Brain microvascular endothelial cell (primary cell): ENCODE data around the gene CCNG1.

Experiments used
- DNase-seq: peaks from one replicate; pipeline ENCODE4 v3.0.0-alpha.2; 2020
- H3K27ac ChIP-seq: fragments of 250-450 bp; sonication (Bioruptor Pico); 2 replicates; pipeline ENCODE4 v1.5.1; 2020; ENCODE audit warnings: mild to moderate bottlenecking, moderate library complexity
- H3K27me3 ChIP-seq: fragments of 250-450 bp; sonication (Bioruptor Pico); replicated peaks from 2 replicates; pipeline ENCODE4 v1.5.1; 2020; ENCODE audit warnings: mild to moderate bottlenecking
- H3K36me3 ChIP-seq: fragments of 250-450 bp; sonication (Bioruptor Pico); replicated peaks from 2 replicates; pipeline ENCODE4 v1.5.1; 2020; ENCODE audit warnings: mild to moderate bottlenecking
- H3K4me3 ChIP-seq: 2 replicates; pipeline ENCODE4 v1.5.1; 2011; ENCODE audit warnings: low read depth, mild to moderate bottlenecking, control low read depth, low read length, moderate library complexity
- CTCF ChIP-seq: IDR thresholded peaks from 2 replicates; pipeline ENCODE4 v1.5.1; 2011; ENCODE audit warnings: low read depth, mild to moderate bottlenecking, moderate library complexity, low read length, control low read depth, inconsistent platforms; ENCODE audit errors: missing control alignments
- in situ Hi-C: cut with HindIII; loops from 2 replicates; pipeline ENCODE4 v1.10.0; 2017; ENCODE audit warnings: low sequenced_read_pairs, low pct_ligation_motif_present

The CCNG1 gene

DNA sequence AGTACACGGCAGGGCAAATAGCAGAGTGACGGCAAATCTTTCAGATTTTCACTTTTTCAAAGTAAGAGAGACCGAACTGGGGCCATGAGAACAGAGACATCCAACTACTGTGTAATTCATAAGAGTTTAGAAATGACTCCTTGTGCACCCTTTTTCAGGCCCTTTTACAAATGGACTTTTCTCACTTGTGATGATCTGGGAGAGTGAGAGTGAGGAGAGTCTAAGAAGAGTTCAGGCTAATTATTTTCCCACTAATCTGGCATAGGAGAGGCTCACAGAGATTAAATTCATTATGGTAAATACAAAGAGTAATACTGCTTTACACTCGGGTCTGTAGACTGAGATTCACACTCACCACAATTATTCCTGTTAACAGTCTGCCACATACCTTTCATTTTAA lies 880 bp upstream of the CCNG1 start:
- Histone ChIP-seq H3K36me3 (peaks cover 17% of the 10 kb centered on the region), H3K27me3 (no peaks in the 10 kb centered on the region), H3K27ac (no peak overlapping the region), H3K4me3 (no peak overlapping the region)
- no peak for DNase-seq
- TF ChIP-seq CTCF, result no peak
- in situ Hi-C loops, result no loop called here

GRCh38 chr5:163437011-163437308 lies 435 bp upstream of the CCNG1 start:
- no peak for DNase-seq
- in situ Hi-C loops, result no loop called here
- Histone ChIP-seq H3K27me3 (no peaks in the 10 kb centered on the region), H3K36me3 (peaks cover 22% of the 10 kb centered on the region), H3K27ac (no peak overlapping the region), H3K4me3 (peak overlapping the region; percentile 85)
- TF ChIP-seq CTCF, result no peak

DNA sequence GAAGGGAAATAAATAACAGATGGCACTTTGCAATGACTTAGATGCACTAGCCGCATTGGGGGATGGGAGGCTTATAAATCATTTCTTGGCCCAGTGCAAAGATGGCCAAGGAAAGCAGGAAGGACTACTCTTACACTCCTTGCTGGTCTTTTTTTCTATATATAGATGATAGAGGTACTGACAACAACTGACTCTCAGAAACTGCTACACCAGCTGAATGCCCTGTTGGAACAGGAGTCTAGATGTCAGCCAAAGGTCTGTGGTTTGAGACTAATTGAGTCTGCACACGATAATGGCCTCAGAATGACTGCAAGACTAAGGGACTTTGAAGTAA lies 1.7 kb downstream of the CCNG1 start:
- no peak for DNase-seq
- in situ Hi-C loops, result no loop called here
- H3K36me3 ChIP-seq, result peaks cover 40% of the 10 kb centered on the region
- H3K4me3 ChIP-seq, result peak overlapping the region; percentile 85
- no peaks in the 10 kb centered on the region for H3K27me3 ChIP-seq
- H3K27ac ChIP-seq, result no peak overlapping the region
- TF ChIP-seq CTCF, result no peak

DNA sequence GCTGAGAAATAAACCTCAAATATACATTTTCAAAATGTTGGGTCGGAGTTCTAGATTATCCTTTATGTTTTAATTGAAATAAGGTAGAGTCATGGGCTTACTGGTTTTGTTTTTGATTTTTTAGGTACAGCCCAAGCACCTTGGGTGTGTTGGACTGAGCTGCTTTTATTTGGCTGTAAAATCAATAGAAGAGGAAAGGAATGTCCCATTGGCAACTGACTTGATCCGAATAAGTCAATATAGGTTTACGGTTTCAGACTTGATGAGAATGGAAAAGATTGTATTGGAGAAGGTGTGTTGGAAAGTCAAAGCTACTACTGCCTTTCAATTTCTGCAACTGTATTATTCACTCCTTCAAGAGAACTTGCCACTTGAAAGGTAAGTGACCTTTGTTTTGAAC lies 3.6 kb downstream of the CCNG1 start:
- in situ Hi-C loops, result no loop called here

DNA sequence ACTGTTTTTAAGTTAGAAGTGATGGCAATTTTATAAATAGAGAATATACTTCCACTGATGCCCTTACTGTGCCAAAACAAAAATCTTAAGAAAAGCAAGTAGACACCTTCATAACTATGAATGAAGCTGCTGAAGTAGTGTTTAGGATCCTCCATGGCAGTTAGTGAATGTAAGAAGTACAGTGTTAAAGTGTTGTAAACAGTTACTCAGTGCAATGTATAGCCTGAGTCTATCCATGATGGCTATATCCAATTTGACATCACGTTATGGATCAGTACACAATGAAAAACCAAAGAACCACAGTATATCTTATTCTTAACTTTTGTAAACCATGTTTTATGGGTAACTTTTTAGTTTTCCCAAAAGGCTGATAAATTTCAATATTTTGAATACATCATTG lies 7.1 kb downstream of the CCNG1 start:
- in situ Hi-C loops, result no loop called here
- TF ChIP-seq CTCF, result no peak
- no peak for DNase-seq
- Histone ChIP-seq H3K27ac (no peak overlapping the region), H3K4me3 (no peak overlapping the region), H3K36me3 (peaks cover 69% of the 10 kb centered on the region), H3K27me3 (no peaks in the 10 kb centered on the region)

More for the DNA sequence above, 3.6 kb downstream of the CCNG1 start:
- Histone ChIP-seq H3K27ac (no peak overlapping the region), H3K36me3 (peaks cover 52% of the 10 kb centered on the region), H3K27me3 (no peaks in the 10 kb centered on the region), H3K4me3 (no peak overlapping the region)
- no peak for DNase-seq
- no peak for TF ChIP-seq CTCF

DNA sequence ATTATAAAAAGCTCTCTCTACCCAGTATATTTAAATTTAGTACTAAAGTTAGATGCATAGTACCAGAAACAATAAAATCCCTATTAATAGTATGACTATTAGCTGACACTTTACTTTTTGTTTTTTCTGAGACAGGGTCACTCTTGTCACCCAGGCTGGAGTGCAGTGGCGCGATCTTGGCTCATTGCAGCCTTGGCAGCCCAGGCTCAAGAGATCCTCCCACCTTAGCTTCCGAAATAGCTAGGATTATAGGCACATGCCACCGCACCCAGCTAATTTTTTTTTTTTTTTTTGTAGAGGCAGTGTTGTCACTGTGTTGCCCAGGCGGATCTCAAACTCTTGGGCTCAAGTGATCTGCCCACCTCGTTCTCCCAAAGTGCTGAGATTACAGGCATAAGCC lies 8.0 kb downstream of the CCNG1 start:
- no peak overlapping the region for H3K4me3 ChIP-seq
- TF ChIP-seq CTCF, result no peak
- no peak for DNase-seq
- no peaks in the 10 kb centered on the region for H3K27me3 ChIP-seq
- H3K36me3 ChIP-seq, result peaks cover 74% of the 10 kb centered on the region
- in situ Hi-C loops, result no loop called here
- H3K27ac ChIP-seq, result no peak overlapping the region
